ENCODE data around the gene TCERG1L. TPM values are rescaled to one million over a fixed set of nuclear protein-coding genes. Genes with fewer than 3 reads are reported as not detected.

Gene TCERG1L
- total RNA-seq, 1 experiment from 2014 or later = not detected

DNA sequence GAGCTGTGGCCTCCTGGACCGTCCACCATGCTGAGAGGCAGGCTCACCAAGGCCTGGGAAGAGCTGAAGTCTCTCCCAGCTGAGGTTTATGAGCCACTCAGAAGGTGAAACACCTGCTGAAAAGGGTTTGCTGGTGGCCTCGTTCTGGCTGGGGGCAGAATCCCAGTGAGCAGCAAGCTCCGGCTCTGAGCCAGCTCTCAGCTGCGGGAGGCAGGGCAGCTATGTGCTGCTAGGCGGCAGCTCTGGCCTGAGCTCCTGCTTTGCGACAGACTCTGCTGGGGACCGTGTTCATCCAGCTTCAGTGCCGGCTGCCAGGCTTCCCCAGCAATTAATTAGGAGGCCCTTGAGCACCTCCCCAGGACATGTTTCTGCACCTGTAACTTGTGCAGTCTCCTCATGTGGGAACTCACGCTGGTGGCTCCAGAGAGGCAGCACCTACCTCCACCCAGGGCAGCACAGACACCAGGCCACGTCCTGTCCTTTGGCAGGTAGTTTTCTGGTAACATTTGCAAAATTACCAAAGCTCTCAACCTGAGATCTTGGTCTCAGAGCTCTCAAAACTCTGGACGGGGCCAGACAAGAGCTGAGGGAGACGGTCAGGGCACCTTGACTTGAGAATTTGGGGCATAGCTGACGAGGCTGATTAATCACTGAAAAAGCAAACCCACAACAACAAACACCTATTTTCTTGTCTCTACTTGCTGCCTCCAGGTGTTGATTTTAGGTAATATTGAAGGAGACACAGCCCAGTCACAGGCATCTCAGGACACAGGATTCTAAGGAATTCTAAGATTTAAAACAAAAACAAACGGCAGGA is 185.0 kb downstream of the TCERG1L start:
- DNase-seq (ENCODE audit: low spot score) = no peak

DNA sequence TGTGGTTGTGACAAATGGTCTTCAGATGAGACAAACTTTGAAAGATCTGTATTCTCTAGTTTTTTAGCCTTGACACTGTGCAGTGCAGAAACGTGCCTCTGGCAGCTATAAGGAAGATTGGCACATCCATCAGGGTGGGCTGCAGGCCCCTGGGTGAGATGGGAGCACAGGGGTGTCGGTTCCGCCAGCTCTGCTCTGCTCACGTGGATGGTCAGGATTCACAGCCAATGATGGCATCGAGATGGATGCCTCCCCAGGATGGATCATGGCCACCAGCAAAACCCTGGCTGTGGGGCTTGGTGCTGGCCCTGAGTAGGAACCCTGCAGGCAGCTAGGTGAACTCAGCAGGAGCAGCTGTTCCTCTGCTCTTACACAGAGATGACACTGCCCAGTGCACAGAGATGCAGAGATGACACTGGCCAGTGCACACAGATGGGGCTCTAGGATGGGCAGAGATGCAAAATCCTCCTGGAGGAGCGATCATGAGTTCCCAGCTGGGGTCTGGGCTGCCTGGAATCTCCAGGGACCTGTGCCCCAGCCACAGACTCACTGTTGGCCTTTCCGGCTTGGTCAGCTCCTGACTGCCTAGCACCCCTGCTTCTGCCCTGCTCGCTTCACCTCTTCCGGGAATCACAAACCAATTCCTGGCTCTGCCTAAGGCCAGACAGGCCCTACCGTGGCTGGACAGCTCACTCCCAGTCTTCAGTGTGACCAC is 185.9 kb downstream of the TCERG1L start:
- no peak for DNase-seq (ENCODE audit: low spot score)

DNA sequence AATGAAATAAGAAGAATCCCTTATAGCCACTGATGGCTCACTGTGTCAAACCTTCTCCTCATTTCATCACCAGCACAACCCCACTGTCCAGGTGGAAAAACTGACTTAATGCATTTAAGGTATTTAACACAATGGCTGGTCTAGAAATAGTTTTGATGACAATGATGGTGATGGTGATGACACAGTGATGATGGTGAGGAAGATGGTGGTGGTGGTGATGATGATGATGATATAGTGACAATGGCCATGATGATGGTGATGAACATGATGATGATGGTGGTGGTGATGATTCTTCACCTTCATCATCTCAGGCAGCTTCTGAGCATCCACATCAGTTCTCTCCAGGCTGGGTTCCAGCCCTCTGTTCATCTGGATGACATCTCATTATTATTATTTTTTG is 186.6 kb downstream of the TCERG1L start:
- DNase-seq (ENCODE audit: low spot score) = no peak

DNA sequence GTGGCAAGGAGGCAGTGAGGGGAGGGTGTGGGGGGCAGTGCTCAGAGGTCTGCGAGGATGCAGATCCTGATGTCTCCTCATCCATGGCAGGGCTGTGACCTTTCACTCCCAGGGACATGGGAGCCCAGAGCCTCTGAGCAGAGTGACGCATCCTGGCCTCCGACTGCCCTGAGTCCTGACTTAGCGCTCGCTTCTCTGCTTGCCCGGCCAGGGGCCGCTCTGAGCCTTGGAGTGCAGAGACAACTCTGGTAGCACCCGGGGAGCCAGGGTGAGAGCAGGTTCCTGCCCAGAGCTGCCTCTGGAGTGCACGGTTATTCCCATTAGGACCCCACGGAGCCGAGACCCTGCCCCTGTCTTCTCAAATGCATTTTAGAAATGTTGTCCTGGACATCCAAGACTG is 188.0 kb downstream of the TCERG1L start:
- DNase-seq (ENCODE audit: low spot score) = no peak

DNA sequence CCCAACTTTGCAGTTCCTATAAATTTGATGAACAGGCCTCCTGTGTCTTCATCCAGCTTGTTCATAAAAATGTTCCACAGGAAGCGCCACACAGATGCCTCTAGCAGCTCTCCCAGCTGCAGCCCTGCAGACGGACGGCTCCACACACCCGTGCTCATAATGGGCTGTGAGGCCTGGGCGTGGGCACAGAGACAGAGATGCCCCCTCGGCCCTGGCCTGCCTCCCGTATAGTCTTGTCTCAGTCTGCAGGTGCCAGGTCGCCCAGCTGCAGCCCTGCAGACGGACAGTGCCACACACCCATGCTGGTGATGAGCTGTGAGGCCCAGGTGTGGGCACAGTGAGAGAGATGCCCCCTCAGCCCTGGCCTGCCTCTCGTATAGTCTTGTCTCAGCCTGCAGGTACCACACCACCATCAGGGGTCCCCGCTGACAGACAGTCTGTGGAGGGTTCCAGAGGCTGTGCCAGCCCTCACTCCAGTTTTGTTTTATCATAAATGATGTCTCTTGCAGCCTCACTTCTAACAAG is 189.9 kb downstream of the TCERG1L start:
- DNase-seq (ENCODE audit: low spot score) = no peak

DNA sequence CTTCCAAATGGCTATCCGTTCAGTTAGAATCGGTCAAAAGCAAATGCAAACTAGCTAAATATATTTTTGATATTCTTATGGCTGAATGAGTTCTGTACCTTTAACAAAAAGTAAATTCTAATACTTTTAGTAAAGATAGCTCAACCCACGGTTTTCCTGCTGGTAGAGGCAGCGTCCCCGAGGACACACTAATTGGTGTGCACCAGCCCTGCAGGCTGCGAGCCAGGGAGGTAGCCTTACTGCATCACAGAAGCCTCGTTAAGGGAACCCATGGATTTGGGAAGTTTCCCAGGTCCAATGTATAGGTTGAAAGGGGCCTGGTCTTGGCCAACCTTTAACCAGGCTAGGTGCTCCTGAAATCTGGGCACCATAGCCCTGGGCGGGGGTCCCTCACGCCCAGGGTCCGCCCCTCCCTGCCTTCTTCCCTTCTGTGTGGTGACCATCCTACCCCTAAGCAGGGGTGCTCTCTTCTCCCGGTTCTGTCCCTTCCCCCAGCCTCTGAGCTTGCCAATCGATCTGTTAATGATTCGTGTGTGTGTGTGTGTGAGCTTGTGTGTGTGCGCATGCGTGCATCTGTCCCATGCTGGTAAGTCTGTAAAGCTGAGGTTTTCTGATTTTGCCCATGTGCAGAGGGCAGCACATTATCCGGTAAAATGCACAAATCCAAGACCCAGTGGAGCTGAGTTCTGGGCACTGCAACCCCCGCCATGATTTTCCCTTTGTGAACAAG is 191.7 kb downstream of the TCERG1L start:
- no peak for DNase-seq (ENCODE audit: low spot score)

DNA sequence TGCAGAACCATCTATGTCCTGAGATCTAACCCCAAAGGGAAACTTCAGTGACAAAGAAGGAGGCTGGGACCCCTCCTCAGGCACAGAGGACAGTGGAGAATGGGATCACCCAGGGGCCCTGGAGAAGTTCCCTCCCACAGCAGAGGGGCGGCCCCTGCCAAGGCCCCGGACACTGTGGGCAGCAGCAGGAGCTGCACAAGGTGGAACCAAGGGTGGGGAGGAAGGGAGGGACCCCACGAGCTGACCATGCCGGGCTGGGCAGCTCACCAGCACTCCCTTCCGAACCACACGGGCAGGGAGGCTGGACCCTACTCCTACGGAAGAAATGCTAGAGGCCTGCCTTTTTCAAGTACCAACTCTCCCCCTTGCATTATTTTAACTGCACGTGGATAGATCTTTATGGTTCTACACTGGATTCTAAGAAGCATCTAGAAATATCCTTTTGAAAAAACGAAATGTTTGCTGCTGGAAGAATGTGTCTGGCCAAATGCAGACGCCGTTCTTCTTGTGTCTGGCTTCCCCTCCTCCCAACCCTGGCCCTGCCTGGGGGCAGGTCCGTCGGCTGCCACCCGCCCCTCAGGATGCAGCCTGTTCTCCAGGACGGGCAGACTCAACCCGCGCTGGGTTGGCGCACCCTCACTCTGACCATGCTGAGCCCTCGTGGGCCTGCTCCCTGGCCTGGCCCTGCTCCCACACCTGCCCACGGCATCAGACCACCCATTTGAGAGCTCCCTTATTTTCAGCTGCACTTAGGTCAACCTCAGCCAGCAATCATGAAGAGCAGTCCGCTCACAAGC is 193.9 kb downstream of the TCERG1L start:
- no peak for DNase-seq (ENCODE audit: low spot score)

DNA sequence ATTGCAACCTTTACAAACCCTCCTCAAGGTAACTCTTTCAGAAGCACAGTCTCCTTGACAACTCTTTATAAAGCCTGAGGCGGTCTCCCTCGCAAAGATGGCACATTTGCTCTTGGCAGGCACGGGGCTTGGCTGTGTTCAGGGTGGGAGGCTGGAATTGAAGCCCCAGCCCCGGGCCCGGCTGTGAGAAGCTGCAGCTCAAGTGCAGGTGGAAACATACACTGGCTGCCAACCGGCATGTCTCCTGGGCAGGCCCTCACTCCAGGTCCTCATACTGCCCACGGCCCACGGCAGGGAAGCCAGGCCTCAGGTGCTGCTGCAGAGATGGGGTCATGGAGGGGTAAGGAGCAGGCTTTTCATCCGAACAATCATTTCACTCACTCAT is 194.5 kb downstream of the TCERG1L start:
- no peak for DNase-seq (ENCODE audit: low spot score)

DNA sequence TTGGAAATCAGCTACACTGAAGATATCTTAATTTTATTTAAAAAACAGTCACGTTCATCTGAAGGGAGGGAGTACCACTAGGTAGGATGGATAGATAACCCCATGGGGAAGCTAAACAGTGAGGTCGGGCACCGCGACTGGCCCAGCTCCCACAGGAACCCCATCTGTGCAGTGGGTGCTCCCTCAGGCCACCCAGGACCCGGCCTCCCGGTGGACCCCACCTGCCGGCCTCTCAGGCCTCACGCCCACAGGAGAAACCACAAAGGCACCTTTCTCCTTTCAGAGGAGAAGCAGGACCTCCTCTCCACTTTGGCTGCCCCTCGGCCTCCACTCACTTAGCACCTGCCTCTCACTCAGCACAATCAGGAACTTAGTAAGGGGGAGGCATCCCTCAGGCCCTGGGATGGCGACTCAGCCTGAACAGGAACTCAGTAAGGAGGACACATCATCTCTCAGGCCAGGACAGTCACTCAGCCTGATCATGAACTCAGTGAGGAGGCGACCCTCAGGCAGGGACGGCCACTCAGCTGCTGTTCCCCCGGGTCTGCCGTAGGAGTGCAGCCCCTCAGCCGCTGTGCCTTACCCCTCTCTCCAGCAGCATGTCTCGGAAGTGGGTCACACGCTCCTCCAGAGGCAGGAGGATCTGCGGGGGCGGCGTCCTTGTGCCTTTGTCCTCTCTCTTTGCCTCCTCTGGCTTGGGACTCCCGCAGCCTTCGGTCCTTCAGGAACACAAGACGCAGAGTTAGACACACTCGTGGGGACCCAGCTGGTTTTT is 195.1 kb downstream of the TCERG1L start:
- no peak for DNase-seq (ENCODE audit: low spot score)

DNA sequence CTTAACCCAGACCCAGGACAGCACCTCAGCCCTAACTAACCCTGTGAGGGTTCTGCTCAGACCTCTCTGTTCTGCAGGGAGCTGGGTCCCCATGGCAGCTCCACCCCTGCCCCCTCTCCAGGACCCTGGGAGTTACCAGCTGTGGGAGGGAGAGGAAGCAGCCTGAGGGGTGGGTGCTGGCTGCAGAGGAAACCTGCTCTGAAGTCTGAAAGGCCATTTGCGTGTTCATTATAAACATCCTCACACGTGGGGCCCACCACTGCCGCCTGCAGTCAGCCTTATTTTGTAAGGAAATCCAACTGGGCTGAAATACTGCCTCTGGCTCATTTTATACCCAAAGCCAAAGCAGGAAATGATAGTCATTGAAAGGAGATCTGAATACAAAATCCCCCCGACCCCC is 195.7 kb downstream of the TCERG1L start:
- DNase-seq (ENCODE audit: low spot score) = no peak

DNA sequence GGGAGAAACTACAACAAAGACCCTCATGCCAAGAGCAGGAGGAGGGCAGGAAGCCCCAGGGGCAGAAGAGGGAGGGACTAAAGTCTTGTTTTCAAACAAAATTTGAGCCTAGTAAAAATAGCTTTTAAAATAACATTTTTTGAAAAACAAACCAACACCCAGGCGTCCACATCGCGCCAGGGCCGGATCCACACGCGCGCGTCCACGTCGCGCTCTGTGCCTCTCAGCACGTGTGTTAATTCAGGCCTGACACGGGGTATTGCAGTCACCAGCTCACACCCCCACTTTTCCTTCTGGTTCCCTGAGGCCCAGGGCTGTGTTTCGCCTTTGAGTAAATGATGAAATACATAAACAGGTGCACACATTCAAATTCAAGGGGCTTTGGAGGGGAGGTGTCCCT is 196.2 kb downstream of the TCERG1L start:
- DNase-seq (ENCODE audit: low spot score) = no peak

DNA sequence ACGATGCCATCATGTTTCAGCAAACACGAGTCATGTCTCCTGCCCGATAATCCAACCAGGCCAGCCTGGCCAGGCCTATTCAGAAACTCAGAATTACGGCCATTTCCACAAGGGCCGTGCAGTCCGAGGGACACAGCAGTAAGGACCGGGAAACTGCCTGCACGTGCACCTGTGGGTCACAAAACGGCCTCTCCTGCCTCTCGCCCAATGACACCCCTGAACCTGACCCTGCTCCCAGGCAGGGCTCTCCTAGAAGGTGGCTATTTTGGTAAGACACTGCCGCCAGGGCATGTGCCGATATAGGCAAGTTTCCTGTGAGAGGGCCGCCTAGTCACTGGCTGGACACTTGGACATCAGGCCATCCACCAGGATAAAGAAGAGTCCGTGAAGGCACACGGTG is 196.7 kb downstream of the TCERG1L start:
- no peak for DNase-seq (ENCODE audit: low spot score)

DNA sequence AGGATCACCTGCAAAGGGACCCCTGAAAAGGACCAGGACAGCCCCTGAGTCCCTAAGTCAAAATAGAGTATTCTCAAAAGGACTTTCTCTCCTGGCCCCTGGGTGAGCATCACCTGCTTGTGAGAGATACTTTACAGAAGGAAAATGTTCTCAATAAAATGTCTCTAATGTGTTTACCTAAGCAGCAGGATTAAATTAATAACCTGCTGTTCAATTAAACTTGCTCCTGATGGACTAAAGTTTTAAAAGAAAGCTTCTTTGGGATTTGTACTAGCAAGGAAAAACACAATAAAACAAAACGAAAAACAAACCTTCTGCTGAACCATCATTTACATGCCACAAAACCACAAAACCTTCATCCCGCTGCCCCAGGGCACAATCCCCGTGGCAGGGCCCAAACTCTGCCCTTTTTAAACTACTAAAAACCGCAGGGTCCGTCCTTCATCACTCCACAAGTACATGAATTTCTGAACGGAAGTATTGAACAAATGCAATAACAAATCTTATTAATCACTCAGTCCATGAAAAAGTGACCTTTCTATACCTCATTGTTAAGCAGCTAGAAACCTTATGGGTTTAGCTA is 197.7 kb downstream of the TCERG1L start:
- DNase-seq (ENCODE audit: low spot score) = no peak

DNA sequence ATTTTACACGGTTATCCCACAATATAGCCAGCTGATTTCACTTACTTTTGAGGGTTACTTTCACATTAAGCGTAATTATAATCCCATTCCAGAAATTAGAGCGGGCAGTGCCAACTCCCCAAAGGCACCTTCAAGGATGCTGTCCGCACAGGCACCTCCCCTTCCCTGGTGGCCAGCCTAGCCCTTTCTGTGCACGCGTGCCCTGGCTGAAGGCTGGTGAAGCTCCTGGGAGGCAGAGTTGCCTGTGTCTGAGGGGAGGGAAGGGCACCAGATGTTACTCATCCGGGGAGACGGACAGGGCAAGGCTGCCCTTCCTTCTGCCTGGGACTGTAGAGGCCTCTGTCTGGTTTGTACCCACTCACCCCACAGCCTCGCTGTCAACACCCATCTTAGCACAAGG is 198.4 kb downstream of the TCERG1L start:
- DNase-seq (ENCODE audit: low spot score) = no peak

DNA sequence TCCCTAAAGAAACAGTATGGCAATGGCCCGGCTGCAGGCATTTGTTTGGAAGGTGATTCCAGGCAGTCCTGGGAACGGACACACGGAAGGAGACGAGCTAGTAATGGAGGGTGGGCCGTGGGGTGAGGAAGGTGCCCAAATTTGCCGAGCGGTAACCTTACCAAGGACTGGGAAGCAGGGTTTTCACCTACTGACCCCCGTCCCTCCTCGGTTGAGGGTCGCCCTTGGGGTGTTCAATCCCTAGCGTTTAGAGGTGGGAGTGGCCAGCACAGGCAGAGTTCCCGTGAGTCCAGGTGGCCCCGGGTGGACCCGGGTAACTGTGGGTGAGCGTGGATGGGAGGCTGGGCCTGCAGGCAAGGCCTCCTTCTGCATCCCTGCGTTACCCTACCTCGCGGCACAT is 198.8 kb downstream of the TCERG1L start:
- no peak for DNase-seq (ENCODE audit: low spot score)

DNA sequence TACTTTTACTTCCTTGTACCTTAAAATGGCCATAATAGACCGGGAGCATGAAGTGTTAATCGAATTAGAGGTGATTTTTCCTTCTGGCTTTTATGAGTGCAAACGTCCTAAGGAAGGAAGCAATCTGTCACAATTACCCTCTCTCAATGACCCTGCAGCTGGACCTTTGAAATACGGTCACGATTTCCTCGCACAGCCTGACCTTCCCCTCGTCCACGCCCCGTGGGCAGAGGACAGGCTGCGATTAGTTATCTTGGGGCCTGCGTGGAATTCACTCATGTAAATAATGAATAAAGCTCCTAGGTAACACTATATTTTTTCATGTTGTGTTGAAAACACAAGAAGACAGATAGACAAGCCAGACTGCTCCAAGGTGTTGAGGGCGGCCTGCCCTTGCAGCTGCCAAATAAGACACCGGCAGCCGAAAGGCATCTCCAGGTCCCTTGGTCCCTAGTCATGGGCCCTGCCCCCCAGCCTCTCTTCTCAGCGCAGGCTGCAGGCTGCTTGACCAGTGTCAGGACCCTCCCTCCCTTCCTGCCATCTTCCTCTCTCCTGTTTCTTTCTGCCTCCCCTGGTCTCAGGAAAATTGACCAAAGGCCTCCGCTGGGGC is 199.9 kb downstream of the TCERG1L start:
- DNase-seq (ENCODE audit: low spot score) = no peak

DNA sequence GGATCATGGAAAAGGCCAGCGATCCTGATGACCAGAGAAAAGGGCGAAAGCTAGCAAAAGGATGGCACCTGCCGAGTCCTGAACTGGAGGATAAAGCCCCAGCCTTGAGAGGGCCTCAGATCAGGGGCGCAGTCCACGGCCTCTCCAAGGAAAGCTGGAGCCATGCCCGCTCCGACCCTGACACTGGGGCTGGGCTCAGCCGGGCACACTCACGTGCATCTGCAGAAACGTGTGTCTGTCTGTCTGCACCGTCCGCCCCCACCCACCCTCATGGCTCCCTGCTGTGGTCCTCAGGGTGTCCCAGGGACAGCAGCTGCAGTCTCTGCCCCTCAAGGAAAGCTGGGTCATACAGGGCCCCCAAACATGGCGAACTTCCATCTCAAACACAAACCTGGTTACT is 200.5 kb downstream of the TCERG1L start:
- DNase-seq (ENCODE audit: low spot score) = no peak

DNA sequence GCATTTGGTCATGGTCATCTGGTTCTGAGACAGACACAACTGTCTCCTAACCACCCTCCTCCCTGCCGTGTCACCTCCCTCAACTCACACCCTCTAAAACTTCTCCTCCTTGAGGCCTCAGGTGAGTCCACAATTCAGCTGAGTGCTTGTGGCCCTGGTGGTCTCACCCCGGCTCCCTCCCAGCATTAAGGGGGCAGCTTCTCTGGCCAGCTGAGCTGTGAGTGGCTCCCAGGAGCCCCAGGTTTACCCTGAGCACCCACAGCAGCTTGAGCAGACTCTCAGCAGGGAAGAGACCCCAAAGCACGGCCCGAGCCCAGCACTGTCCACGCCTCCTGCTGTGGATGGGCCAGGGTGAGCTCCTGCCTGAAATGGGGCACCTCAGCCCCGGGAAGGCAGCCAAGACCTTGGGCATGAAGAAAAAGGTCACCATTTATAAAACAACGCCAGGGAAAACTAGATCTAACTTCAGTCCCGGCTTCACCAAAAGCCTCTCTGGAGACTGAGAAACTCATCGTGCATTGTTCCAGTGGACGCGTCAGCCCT is 201.2 kb downstream of the TCERG1L start:
- DNase-seq (ENCODE audit: low spot score) = no peak

DNA sequence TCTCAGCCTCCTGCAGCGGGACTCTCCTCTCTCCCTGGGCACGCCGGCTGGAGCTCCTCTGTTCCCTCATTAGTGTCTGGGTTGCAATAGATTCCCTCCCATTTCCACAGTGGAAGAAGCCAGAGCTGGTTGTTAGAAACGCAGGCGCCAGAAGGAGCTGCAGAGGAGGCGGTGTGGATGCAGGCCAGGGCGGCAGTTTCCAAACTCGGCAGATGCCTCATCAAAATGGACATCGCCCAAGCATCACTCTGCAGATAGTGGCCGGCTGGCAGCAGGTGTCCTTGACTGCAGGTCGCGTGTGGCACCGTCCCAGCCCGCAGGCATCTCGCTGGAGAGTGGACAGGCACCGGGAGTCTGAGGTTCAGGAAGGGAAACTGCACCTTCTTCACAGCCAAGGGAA is 201.8 kb downstream of the TCERG1L start:
- DNase-seq (ENCODE audit: low spot score) = no peak

DNA sequence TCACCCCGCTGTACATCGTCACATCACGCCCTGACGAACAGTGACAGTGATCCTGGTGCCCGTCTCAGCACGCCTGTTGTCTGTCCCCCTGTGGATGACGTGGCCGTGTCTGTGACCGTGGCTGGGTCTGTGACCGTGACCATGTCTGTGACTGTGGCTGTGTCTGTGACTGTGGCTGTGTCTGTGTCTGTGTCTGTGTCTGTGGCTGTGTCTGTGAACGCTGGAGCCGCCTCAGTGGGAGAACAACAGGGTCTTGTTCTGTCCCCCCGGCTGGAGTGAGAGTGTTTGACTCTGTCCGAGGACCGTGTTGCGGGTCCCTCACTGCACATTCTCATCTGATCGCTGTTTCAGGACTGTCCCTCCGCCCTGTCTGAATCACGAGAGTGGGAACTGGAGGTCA is 202.2 kb downstream of the TCERG1L start:
- DNase-seq (ENCODE audit: low spot score) = no peak
